Hindlimb muscle (tissue), 1 donor: ENCODE data around the gene GALK2. TPM values are rescaled to one million over a fixed set of nuclear protein-coding genes. Genes with fewer than 3 reads are reported as not detected.

Source experiments
- DNase-seq: peaks from one replicate; pipeline ENCODE4 v3.0.0-alpha.2; 2013
- polyA plus RNA-seq: library from polyadenylated mRNA; unstranded; fragments of 120-200 nt; gene quantifications from one replicate; pipeline ENCODE4 v1.2.1, GENCODE V29; 2013; ENCODE audit not compliant: insufficient read length

The GALK2 gene
- 14.5 TPM for polyA plus RNA-seq

DNA sequence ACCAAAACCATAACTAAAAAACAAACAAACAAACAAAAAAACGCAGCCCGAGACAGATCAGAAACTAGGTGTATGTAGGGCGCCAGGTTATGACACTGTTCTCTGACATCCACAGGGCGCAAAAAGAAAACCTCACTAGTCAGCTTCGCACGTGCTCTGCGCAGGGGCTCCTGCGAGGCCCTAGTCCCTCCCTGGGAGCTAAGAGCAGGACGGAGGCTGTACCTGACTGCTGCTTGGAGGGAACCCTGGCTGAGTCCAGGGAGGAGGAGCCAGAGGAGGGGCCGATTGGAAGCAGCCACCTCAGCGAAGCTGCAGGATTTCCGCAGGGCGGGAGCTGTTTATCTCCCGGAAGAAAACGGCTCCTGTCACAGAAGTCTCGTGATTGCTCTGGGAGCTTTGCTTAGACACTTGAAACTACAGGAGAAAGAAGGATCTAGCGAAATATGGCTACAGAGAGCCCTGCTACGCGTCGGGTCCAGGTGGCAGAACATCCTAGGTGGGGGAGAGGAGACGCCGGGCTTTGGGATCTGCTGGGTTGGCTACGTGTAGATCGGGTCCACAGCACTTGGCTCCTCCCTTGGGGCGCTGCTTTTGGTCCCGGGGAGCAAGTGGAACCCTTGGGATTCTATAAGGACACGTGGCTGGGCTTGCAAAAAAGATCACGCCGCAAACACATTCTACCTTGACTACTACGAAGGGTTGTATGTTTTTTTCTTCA, at the start of gene GALK2:
GALK2 (plus strand) TSS at position 368 of the 718 bp plus-strand sequence; CDS start at position 444, 76 bp downstream.
- DNase-seq: peak; percentile 89

DNA sequence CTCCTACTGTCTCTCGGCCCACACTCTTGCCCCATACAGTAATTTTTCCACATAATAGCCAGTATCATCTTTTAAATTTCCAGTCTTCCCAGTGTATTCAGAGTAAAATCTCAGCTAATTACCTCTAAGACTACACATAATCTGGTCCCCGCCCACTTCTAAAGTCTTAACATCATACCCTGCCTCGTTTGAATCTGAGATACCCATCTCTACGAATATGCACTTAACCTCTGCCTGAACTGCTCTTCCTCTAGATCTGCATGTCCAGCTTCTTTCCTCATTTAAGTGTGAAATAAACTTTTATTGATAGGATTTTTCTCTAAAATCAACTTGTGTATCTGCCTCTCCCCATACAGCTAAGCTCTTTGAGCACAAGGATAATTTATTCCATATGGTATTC, 49.2 kb upstream of the GALK2 start:
- DNase-seq: no peak

DNA sequence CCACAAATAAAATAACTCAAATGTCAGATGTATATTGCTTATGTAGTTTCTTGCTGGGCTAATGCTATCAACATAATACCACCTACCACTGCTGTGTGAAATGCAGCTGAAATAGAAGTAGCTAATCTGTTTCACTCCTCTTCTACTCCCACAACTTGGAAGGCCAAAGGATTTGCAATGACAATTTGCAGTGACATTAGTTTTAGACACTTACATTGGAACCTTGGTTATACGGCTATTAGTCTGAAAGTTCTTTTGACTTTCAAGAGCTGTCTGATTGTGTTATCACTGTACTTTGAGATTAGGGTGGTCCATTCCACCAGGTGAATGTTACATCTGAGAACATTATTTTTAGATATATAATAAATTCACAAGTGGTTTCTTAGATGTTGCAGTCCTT, 48.1 kb upstream of the GALK2 start:
- no peak for DNase-seq

DNA sequence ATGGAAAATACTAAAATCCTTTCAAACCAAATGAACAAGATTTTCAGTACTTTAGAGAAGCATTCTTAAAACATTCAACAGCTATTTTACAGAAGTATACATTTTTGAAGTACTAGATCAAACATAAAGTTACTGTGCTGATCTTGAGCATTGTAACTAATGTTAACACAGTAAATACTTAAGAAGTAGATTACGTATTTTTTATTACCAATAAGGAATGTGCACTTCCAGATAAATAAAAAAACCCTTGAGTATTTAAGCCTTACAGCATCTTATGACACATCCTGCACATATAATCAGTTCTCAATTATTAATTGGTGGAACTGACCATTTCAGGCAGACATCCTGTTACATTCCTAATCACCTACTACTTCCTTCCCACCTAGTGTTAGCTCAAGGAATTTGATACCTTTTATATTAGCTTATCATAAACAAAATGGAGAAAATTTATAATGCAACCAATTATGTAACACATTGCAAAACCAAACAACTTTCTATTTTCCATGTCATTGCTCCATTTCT, 47.4 kb upstream of the GALK2 start:
- DNase-seq: no peak

DNA sequence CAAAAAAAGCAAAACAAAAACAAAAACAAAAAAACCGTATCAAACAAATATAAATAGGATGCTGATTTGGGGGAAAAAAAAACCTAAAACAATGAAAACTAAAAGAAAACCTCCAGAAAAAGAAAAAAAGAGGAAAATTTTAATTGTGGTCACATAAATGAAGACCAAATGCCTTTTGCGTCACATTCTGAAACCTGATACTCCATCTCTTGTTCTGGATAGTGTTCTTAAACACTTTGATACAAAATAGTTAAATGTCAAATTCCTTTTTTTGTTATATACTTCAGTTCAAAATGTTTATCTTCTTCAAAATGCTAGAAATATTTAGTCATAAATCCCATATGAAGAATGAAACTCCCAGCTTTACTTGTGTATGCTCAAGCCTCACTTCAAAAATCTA, 45.7 kb upstream of the GALK2 start:
- no peak for DNase-seq

DNA sequence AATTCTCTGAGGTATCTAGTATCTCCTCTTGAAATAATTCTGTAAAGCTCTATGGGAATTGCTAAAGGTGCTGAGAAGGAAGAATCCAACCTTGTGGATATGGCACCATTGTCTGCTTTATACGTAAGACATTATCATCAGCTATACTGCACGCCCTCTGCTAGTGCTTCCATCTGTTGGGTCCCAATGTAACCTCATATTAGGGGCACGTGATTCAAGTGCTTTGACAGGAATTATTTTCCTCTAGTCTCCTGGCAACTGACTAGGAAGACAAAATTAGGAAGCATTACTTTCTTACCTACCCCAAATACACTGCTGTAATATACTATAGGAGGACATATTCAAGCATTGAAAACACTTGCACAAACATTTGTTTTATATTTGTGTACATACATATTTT, 38.6 kb upstream of the GALK2 start:
- DNase-seq: no peak

DNA sequence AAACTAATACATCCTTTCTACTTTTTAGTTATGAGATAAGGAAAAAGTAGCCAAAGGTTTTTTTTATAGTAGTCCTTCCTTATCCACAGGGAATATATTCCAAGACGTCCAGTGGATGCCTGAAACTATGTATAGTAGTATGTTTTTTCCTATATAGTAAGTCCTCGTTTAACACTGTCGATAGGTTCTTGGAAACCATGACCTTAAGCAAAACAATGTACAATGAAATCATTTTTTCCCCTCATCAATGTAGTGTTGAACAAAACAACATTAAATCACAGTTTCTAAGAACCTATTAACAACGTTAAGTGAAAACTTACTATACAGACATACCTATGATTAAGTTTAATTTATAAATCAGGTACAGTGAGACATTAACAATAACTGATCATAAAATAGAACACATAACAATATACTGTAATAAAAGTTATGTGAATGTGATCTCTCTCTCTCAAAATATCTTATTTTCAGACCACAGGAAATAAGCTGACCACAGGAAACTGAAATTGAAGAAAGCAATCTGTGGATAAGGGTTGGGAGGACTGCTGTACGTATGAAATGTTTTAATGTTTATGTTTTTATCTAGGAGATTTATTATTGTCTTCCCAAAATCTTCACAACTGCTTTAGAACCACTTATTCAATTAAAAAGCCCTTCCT, 35.2 kb upstream of the GALK2 start:
- no peak for DNase-seq

DNA sequence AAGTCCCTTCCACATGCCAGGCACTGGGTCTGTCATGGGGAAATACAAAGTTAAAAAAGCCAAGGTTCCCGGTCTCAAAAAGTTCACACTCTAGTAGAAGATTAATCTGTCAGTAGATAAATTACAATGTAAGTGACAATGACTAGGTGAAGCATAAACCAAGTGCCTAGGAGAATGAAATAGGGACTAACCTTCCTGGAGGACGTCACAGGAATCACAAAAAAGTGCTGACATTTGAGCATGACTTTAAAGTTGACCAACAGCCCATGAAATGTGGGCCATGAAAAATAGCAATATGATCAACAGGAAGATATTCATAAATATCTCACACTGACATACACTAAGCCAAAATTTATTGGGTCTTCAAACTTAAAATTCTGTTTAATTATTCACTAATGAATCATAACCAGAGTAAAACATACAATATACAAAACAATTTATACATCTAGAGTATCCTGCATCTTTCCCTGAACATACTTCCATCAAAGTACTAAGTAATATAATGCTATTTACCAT, 34.6 kb upstream of the GALK2 start:
- no peak for DNase-seq

DNA sequence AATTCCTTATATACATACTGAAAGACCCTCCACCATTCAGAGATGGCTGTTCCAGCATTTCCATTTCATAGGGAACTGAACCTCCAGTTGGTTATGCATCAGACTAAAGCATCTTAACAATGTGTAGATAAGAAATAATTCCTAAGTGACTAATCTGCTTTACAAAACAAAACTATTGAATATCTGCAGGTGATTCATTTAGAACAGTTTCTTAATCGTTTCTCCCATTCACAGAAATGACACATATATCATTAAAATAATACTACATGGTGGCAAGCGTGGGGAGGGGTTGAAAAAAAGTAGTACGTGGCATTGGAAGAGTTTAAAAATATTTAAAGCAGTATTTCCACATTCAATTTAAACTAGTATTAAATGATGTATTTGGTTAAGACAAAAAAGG, 34.1 kb upstream of the GALK2 start:
- no peak for DNase-seq

DNA sequence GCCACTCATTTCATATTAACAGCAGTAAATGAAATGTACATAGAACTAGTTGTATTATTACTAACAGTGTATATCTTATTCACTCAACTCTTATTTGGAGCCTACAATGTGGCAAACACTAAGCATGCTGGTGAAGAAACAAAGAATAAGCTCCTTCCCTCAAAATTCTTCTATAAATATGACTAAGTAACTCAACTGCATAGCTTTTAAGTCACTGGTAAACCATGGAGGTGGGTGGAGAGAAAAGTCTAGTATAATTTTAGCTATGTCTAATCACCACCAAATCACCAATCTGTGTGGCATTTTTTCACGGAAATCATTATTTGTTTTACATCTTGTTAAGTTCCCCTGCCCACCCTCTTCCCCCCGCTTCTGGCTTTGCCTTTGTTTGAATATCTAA, 32.2 kb upstream of the GALK2 start:
- no peak for DNase-seq

DNA sequence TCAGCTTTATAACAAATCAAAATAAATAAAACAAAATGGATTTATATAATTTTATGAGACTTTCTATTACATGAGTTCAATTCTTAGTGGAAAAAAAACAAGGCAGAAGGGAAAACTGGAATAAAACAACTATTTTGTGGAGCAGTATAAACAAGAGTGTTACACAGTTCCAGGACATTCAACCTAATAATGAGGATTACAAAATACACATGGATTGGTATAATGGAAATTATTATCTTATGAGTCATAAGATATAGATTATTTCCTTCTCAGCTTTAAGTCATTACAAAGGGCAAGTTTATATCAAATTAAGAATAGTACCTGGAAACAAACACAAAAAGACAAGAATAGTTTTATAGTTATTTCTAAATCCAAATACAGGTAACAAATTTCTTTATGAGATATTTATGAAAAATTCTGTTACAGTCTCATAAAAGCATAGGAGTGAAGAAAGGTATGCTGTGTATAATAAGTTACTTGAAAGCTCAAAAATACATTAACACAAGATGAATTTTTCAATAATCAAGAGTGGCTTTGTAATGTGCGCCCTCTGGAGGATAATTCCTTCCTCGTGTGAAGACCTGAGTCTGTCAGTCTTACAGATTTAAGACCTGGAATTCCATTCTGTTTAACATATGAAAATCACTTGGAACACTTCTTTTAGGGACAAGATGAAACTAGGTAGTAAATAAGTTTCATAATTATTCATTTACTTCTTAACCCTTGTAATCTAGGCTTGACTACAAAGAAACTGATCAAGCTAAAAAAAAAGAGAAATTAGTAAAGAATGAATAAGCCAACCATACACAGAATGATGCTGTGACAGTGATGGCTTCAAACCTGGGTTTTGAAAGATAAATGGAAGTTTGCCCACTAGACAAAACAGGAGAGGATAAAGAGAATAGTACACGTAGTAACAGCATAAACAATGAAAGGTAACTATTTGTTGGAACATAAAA, 24.1 kb upstream of the GALK2 start:
- peak; percentile 21 for DNase-seq

DNA sequence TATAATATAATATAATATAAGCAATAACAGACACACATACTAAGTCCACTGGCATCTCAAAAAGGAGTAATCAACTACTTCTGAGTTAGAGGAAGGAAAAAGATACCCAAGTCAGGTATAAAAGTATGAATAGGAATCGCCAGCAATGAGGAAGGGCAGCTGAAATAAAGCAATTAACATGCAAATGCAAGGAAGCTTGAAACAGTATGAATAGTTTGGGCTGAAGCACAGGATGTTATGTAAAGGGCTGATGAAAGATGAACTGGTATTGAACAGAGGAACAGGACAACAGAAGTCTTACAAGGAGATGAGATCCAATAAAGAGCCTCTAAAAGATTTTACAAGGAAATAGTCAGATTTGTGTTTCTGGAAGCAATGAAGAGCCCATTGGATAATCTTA, 21.7 kb upstream of the GALK2 start:
- DNase-seq: no peak

DNA sequence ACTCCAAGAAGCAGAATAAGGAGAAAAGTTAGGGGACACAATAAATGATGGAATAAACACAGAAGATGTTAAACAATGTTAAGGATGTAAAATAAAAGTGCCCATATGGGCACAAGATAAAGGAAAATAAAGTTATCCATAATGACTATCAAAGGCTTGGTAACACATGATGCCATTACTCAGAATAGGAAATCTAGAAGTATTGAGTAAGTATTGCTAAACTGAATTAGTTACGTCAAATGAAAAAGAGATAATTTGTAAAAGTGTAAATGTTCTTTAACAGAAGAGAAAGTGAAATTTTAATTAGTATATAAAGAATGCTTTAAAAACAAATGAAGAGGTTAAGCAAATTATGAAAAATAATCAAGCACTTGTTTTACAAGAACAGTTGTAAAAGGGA, 21.3 kb upstream of the GALK2 start:
- no peak for DNase-seq

DNA sequence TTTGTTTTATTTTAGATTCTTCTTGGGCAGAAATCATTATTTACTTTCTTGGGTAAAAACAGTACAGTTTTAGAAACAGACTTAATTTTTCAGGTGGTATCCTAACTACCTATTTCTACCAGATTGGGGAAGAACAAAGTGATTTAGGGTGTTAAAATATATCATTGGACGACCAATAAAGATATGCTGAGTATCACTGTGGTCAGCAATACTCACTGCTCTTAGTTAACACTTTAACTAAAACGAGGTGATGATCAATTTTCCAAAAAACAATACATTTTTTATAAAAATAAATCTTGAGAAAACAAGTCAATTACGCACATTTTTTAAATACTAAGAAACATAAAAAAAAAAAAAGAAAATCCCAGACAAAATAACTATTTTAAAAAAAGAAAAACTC, 18.2 kb upstream of the GALK2 start:
- no peak for DNase-seq

DNA sequence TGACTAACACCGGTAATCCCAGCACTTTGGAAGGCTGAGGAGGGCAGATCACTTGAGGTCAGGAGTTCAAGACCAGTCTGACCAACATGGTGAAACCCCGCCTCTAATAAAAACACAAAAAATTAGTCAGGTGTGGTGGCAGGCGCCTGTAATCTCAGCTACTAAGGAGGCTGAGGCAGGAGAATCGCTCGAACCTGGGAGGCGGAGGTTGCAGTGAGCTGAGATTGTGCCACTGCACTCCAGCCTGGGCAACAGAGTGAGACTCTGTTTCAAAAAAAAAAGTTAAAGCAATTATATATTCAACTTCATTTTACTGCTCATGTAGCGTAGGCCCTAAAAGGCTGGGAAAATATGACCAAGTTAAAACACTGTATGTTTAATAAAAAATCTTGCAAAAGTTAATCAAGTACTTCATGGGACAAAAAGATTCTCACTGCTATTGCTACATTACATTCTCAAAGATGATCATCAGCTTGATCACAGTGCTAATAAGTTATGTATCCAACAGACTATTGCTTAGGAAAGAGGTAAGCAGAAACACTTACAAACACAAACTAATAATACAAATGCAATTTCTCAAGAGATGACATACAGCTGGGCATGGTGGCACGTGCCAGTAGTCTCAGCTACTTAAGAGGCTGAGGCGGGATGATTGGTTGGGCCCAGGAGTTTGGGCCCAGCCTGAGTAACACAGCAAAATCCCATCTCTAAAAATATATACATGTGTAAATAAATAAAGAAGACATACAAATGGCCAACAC, 17.3 kb upstream of the GALK2 start:
- DNase-seq: no peak

DNA sequence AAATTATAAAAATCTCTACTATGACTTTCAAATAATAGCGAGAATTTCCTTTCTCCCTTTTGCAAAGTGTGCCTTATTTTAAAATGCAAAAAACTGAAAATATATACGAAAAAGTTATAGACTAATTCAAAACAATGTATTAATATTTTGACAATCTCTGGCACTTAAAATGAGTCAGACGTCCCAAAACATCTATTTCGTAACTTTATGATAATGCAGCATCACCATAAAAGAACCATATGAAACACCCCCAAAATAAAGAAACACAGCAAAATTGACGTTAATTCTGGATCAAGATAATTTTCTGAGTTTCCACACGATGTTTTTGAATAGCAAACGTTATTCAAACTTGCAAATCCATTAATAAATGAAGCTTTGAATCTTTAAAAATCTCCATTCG, 15.7 kb upstream of the GALK2 start:
- DNase-seq: no peak

DNA sequence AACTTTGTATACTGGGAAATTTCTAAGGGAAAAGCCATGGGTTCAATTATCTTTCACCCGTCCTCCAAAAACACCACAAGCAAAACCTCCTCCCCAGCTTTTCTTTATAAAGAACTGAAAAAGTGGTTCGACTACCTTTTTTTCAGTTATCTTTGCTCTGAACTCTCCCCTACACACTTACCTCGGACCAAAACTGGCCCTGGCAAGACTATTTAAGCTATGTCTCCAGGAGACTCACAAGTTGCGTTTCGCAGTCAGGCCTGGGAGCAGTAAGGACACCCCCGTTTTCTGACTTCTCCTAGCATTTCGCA, 15.3 kb upstream of the GALK2 start:
- no peak for DNase-seq

DNA sequence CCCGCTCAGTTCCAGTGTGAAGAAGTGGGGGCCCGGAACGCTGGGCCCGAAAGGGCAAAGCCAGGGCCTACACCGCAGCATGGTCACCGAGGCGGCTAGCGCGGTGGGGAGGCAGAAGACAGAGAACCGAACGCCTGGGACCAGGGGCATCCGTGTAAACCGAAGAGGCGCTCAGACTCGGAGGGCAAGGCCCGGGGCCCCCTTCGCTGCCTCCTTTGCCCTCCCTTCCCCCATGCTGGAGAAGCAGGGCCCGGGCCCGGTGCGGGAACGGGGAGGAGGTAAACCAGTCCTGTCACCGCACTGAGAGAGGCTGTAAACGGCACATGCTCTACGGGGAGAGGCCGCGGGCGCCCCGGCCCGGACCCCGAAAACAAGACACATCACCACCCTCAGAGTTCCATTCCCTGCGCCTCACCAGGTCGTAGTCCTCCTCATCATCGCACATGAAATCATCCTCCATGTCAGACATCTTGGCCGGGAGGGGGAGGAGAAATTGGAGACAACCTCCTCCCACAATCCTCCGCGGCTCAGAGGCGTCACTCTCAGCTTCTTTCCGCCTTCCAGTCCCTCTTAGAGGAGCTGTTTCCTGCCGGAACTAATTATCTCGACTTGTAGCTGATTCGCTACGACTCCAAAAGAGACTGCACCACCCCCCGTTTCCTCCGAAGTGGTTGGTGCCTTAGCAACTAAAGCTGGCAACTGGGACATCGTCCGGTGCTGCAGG, 14.8 kb upstream of the GALK2 start, which contains the start of gene COPS2:
COPS2 (minus strand) TSS at position 490 of the 724 bp plus-strand sequence; CDS start at position 469, 21 bp downstream.
- peak; percentile 97 for DNase-seq

DNA sequence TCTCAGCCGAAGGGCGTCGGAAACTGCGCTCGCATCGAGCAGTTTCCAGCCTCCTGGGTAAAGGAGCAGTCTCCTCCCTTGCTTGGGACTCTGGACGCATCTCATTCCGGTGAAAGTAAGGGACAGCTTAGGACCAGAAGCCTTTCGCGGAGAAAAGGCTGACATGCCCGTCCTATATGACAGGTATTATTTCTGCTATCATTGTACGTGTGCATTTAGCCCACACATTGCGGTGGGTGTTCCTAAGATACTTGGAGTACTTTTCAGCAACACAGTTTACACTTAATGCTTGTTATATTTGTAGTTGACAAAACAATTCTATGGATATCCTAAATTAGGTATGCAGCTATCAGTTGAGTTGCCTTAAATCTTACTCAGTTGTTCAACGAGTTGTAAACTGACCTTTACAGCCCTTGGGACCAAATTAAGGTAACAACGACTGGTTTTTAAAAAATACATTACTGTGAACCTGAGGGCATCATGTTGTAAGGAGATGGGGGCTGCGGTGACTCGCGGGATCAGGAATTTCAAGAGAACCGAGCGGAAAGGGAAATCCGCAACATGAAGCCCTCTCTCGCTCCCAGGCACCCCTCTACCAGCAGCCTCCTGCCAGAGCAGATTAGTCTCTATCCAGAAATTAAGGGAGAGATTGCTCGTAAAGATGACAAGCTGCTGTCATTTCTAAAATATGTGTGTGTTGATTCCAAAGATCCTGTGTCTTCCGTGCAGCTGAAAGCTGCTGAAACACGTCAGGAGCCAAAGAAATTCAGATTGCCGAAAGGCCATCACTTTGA, 14.0 kb upstream of the GALK2 start:
- no peak for DNase-seq

DNA sequence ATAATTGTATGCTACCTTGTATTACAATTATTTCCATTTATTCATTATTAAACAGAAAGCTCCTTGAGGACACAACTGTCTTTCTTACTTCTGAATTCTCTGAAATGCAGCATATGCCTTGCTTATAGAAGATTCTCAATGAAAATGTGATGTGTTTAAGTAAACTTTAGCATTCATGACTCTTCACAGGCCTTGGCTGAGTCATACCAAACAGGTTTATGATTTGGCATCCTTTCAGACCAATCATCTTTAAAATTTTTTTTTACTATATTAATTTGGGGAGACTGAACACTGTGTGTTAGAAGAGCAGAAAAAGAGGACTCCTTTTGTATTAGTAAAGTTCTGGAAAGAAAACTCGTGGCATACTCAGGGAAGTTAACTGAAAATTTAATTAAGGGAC, 6.4 kb upstream of the GALK2 start:
- no peak for DNase-seq

DNA sequence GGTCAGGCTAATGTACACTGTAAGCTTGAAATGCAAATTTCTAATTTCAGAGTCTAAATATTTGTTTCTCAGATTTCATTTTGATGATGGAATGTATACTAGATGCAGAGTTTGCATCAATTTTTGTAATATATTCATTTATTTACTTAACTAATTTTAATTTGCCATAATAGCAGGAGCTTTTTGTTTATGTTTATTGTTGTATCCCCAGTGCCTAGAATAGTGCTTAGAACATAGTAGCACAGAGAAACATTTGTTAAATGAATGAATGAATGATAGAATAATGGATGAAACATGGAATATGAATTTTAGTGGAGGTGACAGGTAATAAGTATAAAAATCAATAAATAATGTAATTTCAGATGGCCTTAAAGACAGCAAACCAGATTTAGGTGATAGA, 5.2 kb upstream of the GALK2 start:
- no peak for DNase-seq
